GM10266 (cell line): Measurements from ENCODE around the gene GREB1.

ENCODE experiments used
- DNase-seq: peaks from one replicate; pipeline ENCODE4 v3.0.0; 2012; ENCODE audit errors: extremely low spot score
- TF ChIP-seq, protein P1 (sequence below): IDR thresholded peaks from 2 replicates; pipeline ENCODE4 v1.5.1; 2012; ENCODE audit warnings: mild to moderate bottlenecking, low read depth; ENCODE audit not compliant: control insufficient read depth, insufficient read depth; ENCODE audit errors: missing control alignments

Gene GREB1

DNA sequence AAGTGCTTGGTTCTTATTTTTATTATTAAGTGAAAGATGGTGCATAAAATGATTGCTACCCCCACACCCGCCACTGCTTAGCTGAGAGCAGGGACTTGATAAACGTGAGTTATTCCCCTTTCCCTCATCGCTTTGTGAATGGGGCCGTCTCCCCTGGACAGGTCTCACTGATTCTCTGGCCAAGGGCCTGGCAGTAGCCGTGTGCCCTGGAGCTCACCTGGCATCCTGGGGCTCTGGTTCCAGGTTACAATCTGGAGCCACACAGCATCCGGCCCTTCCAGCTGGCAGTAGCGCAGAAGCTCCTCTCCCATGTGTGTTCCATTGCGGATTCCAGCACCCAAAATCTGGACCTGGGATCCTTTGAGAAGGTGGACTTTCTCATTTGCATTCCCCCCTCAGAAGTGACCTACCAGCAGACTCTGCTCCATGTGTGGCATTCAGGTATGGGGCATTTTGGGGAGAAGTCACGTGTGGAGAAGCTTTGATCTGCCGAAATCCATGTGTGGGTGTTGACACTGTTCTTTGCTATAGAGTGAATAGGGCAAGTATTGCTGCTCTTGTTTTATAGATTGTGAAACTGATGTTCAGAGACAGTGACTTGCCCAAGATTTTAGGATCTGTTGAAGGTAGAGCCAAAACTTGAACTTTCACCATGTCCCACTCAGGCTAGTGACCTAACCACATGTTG lies 63.8 kb downstream of the GREB1 start:
- TF ChIP-seq, protein P1, sequence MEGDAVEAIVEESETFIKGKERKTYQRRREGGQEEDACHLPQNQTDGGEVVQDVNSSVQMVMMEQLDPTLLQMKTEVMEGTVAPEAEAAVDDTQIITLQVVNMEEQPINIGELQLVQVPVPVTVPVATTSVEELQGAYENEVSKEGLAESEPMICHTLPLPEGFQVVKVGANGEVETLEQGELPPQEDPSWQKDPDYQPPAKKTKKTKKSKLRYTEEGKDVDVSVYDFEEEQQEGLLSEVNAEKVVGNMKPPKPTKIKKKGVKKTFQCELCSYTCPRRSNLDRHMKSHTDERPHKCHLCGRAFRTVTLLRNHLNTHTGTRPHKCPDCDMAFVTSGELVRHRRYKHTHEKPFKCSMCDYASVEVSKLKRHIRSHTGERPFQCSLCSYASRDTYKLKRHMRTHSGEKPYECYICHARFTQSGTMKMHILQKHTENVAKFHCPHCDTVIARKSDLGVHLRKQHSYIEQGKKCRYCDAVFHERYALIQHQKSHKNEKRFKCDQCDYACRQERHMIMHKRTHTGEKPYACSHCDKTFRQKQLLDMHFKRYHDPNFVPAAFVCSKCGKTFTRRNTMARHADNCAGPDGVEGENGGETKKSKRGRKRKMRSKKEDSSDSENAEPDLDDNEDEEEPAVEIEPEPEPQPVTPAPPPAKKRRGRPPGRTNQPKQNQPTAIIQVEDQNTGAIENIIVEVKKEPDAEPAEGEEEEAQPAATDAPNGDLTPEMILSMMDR, result no peak

DNA sequence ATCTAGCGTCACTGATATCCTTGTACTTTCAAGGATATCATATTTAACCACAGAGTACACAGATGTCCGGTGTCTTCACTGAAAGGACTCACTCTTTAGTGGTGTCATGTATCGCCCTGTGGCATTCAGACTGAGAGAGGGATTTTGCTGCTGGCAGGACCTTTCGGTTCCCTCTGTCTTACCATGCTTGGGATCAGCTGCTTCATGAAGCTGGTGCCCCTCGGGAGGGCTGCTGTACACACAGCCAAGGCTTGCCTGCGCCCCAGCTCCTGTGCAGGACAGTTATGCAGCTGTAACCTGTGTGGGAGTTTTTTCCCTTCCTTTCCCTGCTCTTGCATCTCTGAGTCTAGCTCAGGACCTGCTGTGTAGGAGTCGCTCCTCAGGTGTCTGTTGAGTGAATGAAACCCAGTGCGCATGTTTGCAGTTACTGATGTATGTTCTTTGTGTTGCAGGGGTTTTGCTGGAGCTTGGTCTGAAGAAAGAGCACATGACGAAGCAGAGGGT lies 64.4 kb downstream of the GREB1 start:
- DNase-seq, result no peak

More for the DNA sequence above, 63.8 kb downstream of the GREB1 start:
- DNase-seq, result no peak

DNA sequence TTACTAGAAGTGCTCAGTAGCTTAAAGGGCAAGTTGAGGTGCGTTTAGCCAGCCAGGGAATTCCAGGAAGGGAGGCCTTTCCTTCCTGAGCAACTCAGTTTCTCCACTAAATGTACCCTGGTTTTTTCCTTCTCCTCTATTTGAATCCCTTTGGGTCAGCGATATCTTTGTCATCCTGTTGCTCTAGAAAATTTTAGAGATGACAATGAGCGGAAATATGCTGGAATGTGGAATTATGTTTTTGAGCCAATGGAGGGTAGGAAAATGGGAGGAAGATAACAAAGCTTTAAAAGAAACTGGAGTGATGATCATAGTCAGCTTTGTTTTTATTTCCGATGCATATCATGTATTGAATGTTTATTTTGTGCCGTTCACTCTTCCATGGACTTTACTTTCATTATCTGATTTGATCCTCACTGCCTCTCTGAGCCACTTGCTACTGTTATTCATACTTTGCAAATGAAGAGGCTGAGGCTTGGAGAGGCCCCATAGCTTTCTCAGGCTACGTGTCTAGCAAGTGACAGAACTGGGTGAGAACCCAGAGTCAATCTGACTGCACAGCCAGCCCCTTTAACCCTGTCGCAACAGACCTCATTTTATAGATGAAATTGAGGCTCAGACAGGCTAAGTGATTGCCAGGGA lies 68.8 kb downstream of the GREB1 start:
- DNase-seq, result no peak
- TF ChIP-seq, protein P1, result no peak

More for the DNA sequence above, 64.4 kb downstream of the GREB1 start:
- TF ChIP-seq, protein P1, result no peak

DNA sequence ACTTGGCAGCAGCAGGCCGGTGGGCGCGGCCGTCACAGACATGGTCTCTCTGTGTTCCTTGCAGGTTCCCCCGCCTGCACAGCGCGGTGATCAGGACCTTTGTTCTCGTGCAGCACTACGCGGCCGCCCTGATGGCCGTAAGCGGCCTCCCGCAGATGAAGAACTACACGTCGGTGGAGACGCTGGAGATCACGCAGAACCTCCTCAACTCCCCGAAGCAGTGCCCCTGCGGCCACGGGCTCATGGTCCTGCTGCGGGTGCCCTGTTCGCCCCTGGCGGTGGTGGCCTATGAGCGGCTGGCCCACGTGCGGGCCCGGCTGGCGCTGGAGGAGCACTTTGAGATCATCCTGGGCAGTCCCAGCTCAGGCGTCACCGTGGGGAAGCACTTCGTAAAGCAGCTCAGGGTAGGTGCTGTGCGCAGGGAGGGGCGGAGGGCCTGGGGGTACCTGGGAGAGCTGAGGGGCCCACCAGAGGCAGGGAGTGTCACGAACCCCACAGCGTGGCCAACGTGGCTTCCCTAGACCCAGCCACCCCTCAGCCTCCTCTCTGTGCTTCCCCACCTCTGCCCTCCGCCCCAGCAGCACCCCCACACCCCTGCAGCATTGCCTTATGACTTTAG lies 76.9 kb downstream of the GREB1 start:
- no peak for DNase-seq
- TF ChIP-seq, protein P1, result no peak

DNA sequence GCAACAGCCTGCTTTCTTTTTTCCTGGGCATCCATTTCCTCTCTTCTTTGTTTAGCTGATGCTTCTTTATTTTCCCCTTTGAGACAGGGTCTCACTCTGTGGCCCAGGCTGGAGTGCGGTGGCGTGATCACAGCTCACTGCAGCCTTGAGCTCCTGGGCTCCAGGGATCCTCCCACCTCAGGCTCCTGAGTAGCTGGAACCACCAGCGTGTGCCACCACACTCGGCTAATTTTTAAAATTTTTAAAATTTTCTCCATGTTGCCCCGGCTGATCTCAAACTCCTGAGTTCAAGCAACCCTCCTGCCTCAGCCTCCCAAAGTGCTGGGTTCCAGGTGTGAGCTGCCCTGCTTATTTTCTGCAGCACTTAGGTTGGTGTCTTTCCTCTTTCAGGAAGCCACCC lies 77.4 kb downstream of the GREB1 start:
- DNase-seq, result no peak
- TF ChIP-seq, protein P1, result no peak

DNA sequence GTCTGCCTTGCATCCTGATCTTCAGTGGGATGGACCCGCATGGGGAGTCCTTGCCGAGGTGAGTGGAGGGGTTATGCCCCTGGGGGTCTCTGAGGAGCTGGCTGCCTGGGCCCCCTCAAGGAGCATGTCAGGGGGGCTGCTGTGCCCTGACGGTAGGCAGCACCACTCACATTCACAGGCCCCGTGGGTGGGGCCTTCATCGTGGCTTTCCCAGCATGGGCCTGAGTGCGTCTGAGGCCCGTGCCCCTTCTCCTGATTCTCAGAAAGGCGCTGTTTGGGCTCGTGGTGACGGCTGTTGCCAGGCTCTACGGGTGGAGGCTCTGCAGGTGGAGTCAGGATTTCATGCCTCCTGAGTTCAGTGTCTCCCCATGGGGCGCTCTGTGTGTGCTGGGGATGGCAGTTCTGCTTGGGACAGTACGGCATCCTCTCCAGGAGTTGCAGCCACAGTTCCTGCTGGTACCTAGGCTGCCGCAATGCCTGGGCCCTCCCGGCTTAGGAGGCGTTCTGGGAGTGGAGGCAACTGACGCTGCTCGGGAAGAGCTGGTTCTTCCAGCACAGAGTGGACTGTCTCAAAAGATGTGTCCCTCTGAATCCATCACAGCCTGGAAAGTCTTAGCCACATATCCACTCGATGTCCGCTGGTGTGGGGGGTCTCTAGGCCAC lies 78.8 kb downstream of the GREB1 start:
- TF ChIP-seq, protein P1, result no peak
- DNase-seq, result no peak

DNA sequence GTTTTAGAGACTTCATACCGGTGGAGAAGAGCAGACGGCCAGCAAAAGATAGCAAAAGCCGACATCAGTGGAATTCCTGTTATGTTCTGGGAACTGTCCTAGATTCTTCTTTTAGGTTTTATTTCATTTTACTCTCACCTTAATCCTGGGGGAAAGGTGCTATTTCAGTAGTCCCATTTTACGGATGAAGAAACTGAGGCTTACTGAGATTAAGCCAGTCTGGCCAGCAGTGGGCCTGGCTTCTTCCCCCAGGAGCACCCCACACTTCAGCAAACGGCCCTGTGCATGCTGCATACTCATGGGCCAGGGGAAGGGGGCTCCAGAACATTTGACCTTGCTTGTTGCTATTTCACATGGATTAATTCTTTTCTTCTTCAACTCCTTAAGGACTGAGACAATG lies 79.5 kb downstream of the GREB1 start:
- no peak for DNase-seq
- TF ChIP-seq, protein P1, result no peak
